Keratinocyte (primary cell): ENCODE results near the gene CRKL. TPM values are rescaled to one million over a fixed set of nuclear protein-coding genes. Genes with fewer than 3 reads are reported as not detected.
A peak's percentile ranks its signal among the peaks of the same experiment; 100 is the strongest.

Experiments used
- DNase-seq: peaks from one replicate; pipeline ENCODE4 v3.0.0-alpha.2; 2011; ENCODE audit warnings: low read depth, missing footprints, low spot score
- FAIRE-seq: peaks from 2 replicates; lab custom pipeline; 2011; peaks lifted over from hg19 to GRCh38; lab: Jason Lieb, UNC
- H2AFZ ChIP-seq: 2 replicates; pipeline ENCODE4 v1.6.0; 2012; ENCODE audit warnings: low read length, control low read depth, inconsistent platforms; ENCODE audit not compliant: control insufficient read depth
- H3K27ac ChIP-seq: 2 replicates; pipeline ENCODE4 v1.5.1; 2011; ENCODE audit warnings: low read length; ENCODE audit not compliant: control insufficient read depth, insufficient read depth
- H3K27me3 ChIP-seq: 3 replicates; pipeline ENCODE4 v1.6.0; 2011; ENCODE audit warnings: low read length; ENCODE audit not compliant: control insufficient read depth, insufficient read depth; ENCODE audit errors: extremely low read depth
- H3K36me3 ChIP-seq, 2 experiments: 2 replicates in 1 of 2; 3 replicates in 1 of 2; pipeline ENCODE4 v1.5.1; 2011; ENCODE audit warnings: low read length in 2 of 2, mild to moderate bottlenecking in 1 of 2; ENCODE audit not compliant: control insufficient read depth in 2 of 2, insufficient read depth in 2 of 2; ENCODE audit errors: extremely low read depth in 1 of 2
- H3K4me1 ChIP-seq: 3 replicates; pipeline ENCODE4 v1.5.1; 2011; ENCODE audit warnings: low read length; ENCODE audit not compliant: control insufficient read depth, insufficient read depth; ENCODE audit errors: extremely low read depth
- H3K4me2 ChIP-seq: 3 replicates; pipeline ENCODE4 v1.6.0; 2011; ENCODE audit warnings: low read depth, low read length; ENCODE audit not compliant: control insufficient read depth, insufficient read depth; ENCODE audit errors: extremely low read depth
- H3K4me3 ChIP-seq, 3 experiments: fragments of 200-600 bp in 1 of 3; sonication (generic) in 1 of 3; 2 replicates in 2 of 3; 3 replicates in 1 of 3; pipeline ENCODE4 v1.5.1; 2011 to 2016; ENCODE audit warnings: low read length in 3 of 3, mild to moderate bottlenecking in 3 of 3, control low read depth in 2 of 3, inconsistent platforms in 1 of 3, low read depth in 1 of 3, mixed read lengths in 1 of 3, mixed run types in 1 of 3, moderate library complexity in 1 of 3; ENCODE audit not compliant: control insufficient read depth in 2 of 3, insufficient read depth in 2 of 3; ENCODE audit errors: extremely low read depth in 1 of 3
- H3K79me2 ChIP-seq: 2 replicates; pipeline ENCODE4 v1.6.0; 2012; ENCODE audit warnings: low read length; ENCODE audit not compliant: control insufficient read depth, insufficient read depth
- H3K9ac ChIP-seq: 3 replicates; pipeline ENCODE4 v1.6.0; 2011; ENCODE audit warnings: low read length; ENCODE audit not compliant: control insufficient read depth, insufficient read depth; ENCODE audit errors: extremely low read depth
- H3K9me1 ChIP-seq: 3 replicates; pipeline ENCODE4 v1.6.0; 2011; ENCODE audit warnings: low read length; ENCODE audit not compliant: control insufficient read depth, insufficient read depth; ENCODE audit errors: extremely low read depth
- H3K9me3 ChIP-seq: 2 replicates; pipeline ENCODE4 v1.5.1; 2012; ENCODE audit warnings: low read depth, low read length; ENCODE audit not compliant: control insufficient read depth
- H4K20me1 ChIP-seq: 3 replicates; pipeline ENCODE4 v1.6.0; 2011; ENCODE audit warnings: low read length; ENCODE audit not compliant: control insufficient read depth, insufficient read depth; ENCODE audit errors: extremely low read depth
- CTCF ChIP-seq, 3 experiments: IDR thresholded peaks in 1 of 3; conservative IDR thresholded peaks in 1 of 3; optimal IDR thresholded peaks in 1 of 3; 2 replicates in 2 of 3; 3 replicates in 1 of 3; pipeline versions ENCODE3 to v1.5.1; 2011; ENCODE audit warnings: low read length in 3 of 3, mild to moderate bottlenecking in 3 of 3, moderate library complexity in 2 of 3, control low read depth in 1 of 3, inconsistent platforms in 1 of 3; ENCODE audit not compliant: insufficient read depth in 2 of 3; ENCODE audit errors: extremely low read depth in 1 of 3
- EZH2 ChIP-seq: IDR thresholded peaks from one replicate; pipeline ENCODE4 v1.6.1; 2012; ENCODE audit warnings: inconsistent platforms, mild to moderate bottlenecking, low read length, moderate library complexity
- dilution Hi-C: fragments of 300-500 bp; cut with MboI; formaldehyde crosslinking; loops from one replicate; pipeline ENCODE4 v1.7.0; 2020; ENCODE audit warnings: low sequenced_read_pairs; ENCODE audit not compliant: extremely low pct_ligation_motif_present
- polyA plus RNA-seq, 5 experiments: library from polyadenylated mRNA; depleted of rRNA in 3 of 5; stranded (reverse) in 3 of 5; stranded (forward) in 1 of 5; unstranded in 1 of 5; fragments of >200 nt; gene quantifications; 1 replicate in 1 of 5; 2 replicates in 3 of 5; 3 replicates in 1 of 5; pipeline versions ENCODE4 v1.2.1 to v1.2.3, GENCODE V29; 2011 to 2012; ENCODE audit warnings: missing spikeins in 2 of 5, low read depth in 1 of 5, low replicate concordance in 1 of 5

CRKL gene
- polyA plus RNA-seq, 1 donor (not counting 4 experiments of a cell fraction or from before 2014, with no cell fraction given), result 32.1 TPM

- no peaks in the 10 kb centered on the region for H4K20me1 ChIP-seq
- peak overlapping the region; percentile 99 for H3K4me2 ChIP-seq
- peak overlapping the region; percentile 94 for H3K9ac ChIP-seq
- peak overlapping the region; percentile 93 for H3K27ac ChIP-seq
- no peaks in the 10 kb centered on the region for H3K27me3 ChIP-seq
- peaks cover 14 to 18% of the 10 kb centered on the region in 2 experiments for H3K36me3 ChIP-seq
- H3K9me1 ChIP-seq, result no peaks in the 10 kb centered on the region
- dilution Hi-C loops, result no loop called here
- FAIRE-seq (no peak), DNase-seq (no peak)
- H3K9me3 ChIP-seq, result no peaks in the 10 kb centered on the region
- H3K4me3 ChIP-seq, result peak overlapping the region; percentile 83 to 91 (median 90)
- peaks cover 28% of the 10 kb centered on the region for H3K79me2 ChIP-seq
- TF ChIP-seq CTCF (optimal IDR thresholded peaks at IDR 0.05 in 1 of 3, IDR thresholded peaks at IDR 0.05 in 1 of 3, conservative IDR thresholded peaks at IDR 0.05 in 1 of 3; ENCODE audit: extremely low read depth in 1 of 3, insufficient read depth in 2 of 3, low read length in 3 of 3) (no peak), EZH2 (no peak)
- peaks cover 20% of the 10 kb centered on the region for H3K4me1 ChIP-seq
- peak overlapping the region; percentile 84 for H2AFZ ChIP-seq
Measured at GRCh38 chr22:21000987-21001600, 83.9 kb downstream of the CRKL start.

GRCh38 chr22:21001601-21002325, 84.6 kb downstream of the CRKL start, which contains the start of gene THAP7:
TSS of gene THAP7 (minus strand) at chr22:21002118. CDS start at chr22:21001911, 207 bp downstream.
- peak; percentile 84 for DNase-seq
- Histone ChIP-seq H2AFZ (peak within 1 kb of the TSS; percentile 84), H3K9ac (peak within 1 kb of the TSS; percentile 94), H3K4me1 (peaks cover 20% of the 10 kb centered on the region), H3K4me3 (peak within 1 kb of the TSS; percentile 83 to 91 (median 90)), H3K79me2 (peaks cover 28% of the 10 kb centered on the region), H3K9me3 (no peaks in the 10 kb centered on the region), H3K4me2 (peak within 1 kb of the TSS; percentile 99), H4K20me1 (no peaks in the 10 kb centered on the region), H3K27me3 (no peaks in the 10 kb centered on the region), H3K27ac (peak within 1 kb of the TSS; percentile 93), H3K36me3 (peaks cover 12 to 14% of the 10 kb centered on the region in 2 experiments), H3K9me1 (no peaks in the 10 kb centered on the region)
- dilution Hi-C loops, result no loop called here
- FAIRE-seq, result no peak
- no peak for TF ChIP-seq CTCF (optimal IDR thresholded peaks at IDR 0.05 in 1 of 3, IDR thresholded peaks at IDR 0.05 in 1 of 3, conservative IDR thresholded peaks at IDR 0.05 in 1 of 3; ENCODE audit: extremely low read depth in 1 of 3, insufficient read depth in 2 of 3, low read length in 3 of 3)
- TF ChIP-seq EZH2, result no peak

Other genes with a start within 250 kb of the CRKL start
- gene SERPIND1, start 143.3 kb upstream of the CRKL start, polyA plus RNA-seq, result not detected in 3 replicates
- gene PI4KA, start 58.6 kb upstream of the CRKL start, polyA plus RNA-seq, result 12.2 to 15.9 TPM (median 13.6 TPM) in 3 replicates
- 30.2 to 36.5 TPM (median 31.6 TPM) in 3 replicates for gene SNAP29, start 58.4 kb upstream of the CRKL start, polyA plus RNA-seq
- 0.56 to 1.1 TPM (median 0.59 TPM) in 3 replicates for gene AIFM3, start 49.8 kb downstream of the CRKL start, polyA plus RNA-seq
- 36.3 to 41.6 TPM (median 37.0 TPM) in 3 replicates for gene LZTR1, start 64.9 kb downstream of the CRKL start, polyA plus RNA-seq
- gene THAP7, start 84.7 kb downstream of the CRKL start, polyA plus RNA-seq, result 10.4 to 14.8 TPM (median 14.2 TPM) in 3 replicates
- 0.65 to 1.0 TPM (median 0.87 TPM) in 3 replicates for gene P2RX6, start 97.8 kb downstream of the CRKL start, polyA plus RNA-seq
- 0.05 to 0.18 TPM (median 0.10 TPM) in 3 replicates for gene SLC7A4, start 115.2 kb downstream of the CRKL start, polyA plus RNA-seq
- 0.03 TPM in 1 of 3 replicates, not detected in the others for gene LRRC74B, start 128.5 kb downstream of the CRKL start, polyA plus RNA-seq